Measurements from ENCODE around the gene B4GALNT3.

- TF ChIP-seq CTCF (conservative IDR thresholded peaks at IDR 0.05 in 1 of 2, IDR thresholded peaks at IDR 0.05 in 1 of 2; ENCODE audit: low read depth in 1 of 2, low read length in 2 of 2): no peak
- TF ChIP-seq EZH2 (IDR thresholded peaks at IDR 0.05; ENCODE audit: low read length, missing control alignments): no peak
Observed at GRCh38 chr12:608413-608812, 148.7 kb downstream of the B4GALNT3 start.

All from fibroblast of lung (primary cell).